Right lung (tissue), 5 donors: ENCODE data around the gene EIF2AK2. TPM values are rescaled to one million over a fixed set of nuclear protein-coding genes. Genes with fewer than 3 reads are reported as not detected.

Source experiments
- DNase-seq, 2 donors: peaks; one replicate each; pipeline ENCODE4 v3.0.0-alpha.2; 2013
- polyA plus RNA-seq, 5 donors: library from polyadenylated mRNA; unstranded; fragments of 120-200 nt; gene quantifications; one replicate each; pipeline versions ENCODE4 v1.2.1 to v1.2.3, GENCODE V29; 2013; ENCODE audit warnings: inconsistent platforms in 1 of 5, low replicate concordance in 1 of 5; ENCODE audit not compliant: insufficient read length in 5 of 5, insufficient read depth in 1 of 5

The EIF2AK2 gene
- polyA plus RNA-seq, 5 donors = 23.0 to 38.3 (median 35.9) TPM

DNA sequence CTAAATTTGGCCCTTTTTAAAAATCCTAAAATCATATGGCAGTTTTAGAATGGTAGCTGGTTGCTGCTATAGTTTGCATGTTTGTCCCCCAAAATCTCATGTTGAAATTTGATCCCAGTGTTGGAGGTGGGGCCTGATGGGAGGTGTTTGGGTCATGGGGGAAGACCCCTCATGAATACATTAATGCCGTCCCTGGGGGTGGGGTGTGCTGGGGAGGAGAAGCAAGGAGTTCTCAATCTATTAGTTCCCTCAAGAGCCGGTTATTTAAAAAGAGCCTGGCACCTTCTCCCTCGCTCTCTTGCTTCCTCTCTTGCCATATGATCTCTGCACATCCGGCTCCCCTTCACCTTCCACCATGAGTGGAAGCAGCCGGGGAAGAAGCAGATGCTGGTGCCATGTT lies 51.6 kb downstream of the EIF2AK2 start:
- no peak for DNase-seq

- no peak for DNase-seq
Measured at GRCh38 chr2:37104178-37104577, 52.6 kb downstream of the EIF2AK2 start.

DNA sequence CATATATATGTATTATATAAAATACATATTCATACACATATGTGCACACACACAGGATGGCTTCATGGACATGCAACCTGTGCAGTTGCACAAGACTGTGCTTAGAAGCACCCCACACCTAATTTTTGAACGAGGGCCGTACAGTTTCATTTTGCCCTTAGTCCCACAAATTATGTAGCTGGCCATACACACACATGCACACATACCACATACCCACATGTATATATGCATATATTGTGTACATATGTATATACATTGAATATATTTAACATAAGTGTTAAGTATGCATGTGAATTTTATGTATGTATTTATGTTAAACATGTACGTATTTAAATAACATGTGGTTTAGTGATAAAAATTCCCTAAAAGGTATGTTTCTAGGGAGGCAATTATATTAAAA lies 54.2 kb downstream of the EIF2AK2 start:
- no peak for DNase-seq

GRCh38 chr2:37100054-37100453 lies 56.7 kb downstream of the EIF2AK2 start:
- DNase-seq = no peak

DNA sequence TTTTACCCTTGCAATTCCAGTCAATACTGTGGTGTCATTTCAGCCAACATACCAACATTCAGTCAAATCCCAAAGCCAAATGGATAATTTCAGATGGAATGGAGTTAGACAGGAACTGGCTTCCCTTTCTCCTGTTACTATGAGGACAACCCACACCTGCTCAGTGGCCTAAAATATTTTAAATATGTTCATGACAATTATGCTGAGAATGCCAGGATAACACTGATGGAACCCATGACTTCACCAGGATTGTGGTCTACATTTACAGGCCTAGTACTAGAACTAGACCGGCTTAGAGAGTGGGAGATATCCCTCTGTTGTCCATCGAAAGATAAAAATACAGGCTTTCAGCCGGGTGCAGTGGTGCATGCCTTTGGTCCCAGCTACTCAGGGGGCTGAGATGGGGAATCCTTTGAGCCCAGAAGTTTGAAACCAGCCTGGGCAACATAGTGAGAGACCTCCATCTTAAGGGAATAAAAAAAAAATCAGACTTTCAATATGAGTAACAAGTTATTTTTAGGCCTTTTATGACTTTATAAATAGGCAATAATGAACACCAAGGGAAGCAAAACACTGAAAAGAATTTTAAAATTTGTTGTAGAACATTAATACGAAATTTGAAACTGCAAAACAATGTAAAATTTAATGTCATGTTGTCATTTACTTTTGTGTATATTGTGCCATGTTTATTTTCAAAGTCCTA lies 58.2 kb downstream of the EIF2AK2 start:
- DNase-seq = no peak

DNA sequence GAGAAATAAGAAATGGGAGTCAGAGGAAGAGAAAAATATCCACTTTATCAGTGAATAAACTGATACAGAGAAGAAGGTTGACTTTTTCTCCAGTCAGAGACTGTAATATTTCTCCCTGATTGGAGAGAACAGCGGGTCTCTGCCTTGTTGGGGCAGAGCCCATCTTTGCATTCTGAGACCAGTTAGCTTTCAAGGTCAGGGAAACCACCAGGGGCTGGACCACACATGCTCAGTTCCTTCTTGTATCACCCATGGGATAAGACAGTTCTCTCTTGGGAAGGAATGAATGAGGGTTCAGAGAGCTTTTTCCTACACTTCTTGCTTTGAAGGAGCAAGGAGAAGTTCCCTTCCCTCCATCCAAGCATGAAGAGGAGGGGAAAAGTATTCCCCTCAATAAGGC lies 60.2 kb downstream of the EIF2AK2 start:
- DNase-seq = no peak

DNA sequence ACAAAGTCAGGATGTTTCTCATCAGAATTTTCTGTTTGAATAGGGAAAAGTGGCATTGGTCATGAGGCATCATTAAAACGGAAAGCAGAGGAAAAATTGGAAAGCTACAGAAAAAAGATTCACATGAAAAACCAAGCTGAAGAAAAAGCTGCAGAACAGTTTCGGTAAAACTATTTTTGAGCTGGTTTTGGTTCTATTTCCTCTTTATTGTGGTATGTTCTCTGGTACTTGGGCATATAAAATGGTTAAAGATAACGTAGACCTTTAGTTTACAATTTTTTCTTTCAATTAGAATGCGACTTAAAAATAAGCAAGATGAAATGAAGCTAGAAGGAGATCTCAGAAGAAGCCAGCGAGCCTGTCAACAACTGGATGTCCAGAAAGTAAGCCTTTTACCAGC lies 64.9 kb downstream of the EIF2AK2 start:
- no peak for DNase-seq

GRCh38 chr2:37090019-37090477 lies 66.7 kb downstream of the EIF2AK2 start:
- DNase-seq = no peak

- DNase-seq = no peak
Measured at GRCh38 chr2:37085731-37086147, 71.0 kb downstream of the EIF2AK2 start.

DNA sequence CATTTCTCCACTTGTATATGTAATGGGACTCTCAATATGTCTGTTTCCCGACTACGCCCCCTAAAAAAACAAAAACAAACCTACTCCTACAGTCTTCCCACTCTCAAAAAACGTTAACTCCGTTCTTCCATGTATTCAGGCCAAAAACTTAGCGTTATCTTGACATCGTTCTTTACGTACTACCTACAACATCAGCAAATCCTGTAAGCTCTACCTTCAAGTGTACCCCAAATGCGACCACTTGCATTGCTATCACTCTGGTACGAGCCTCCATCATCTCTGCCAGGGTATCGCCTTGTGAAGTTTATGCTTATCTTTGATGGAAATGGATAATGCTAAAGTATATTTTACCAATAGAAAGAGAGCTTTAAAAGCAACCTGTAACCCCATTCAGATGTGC lies 72.0 kb downstream of the EIF2AK2 start:
- no peak for DNase-seq

DNA sequence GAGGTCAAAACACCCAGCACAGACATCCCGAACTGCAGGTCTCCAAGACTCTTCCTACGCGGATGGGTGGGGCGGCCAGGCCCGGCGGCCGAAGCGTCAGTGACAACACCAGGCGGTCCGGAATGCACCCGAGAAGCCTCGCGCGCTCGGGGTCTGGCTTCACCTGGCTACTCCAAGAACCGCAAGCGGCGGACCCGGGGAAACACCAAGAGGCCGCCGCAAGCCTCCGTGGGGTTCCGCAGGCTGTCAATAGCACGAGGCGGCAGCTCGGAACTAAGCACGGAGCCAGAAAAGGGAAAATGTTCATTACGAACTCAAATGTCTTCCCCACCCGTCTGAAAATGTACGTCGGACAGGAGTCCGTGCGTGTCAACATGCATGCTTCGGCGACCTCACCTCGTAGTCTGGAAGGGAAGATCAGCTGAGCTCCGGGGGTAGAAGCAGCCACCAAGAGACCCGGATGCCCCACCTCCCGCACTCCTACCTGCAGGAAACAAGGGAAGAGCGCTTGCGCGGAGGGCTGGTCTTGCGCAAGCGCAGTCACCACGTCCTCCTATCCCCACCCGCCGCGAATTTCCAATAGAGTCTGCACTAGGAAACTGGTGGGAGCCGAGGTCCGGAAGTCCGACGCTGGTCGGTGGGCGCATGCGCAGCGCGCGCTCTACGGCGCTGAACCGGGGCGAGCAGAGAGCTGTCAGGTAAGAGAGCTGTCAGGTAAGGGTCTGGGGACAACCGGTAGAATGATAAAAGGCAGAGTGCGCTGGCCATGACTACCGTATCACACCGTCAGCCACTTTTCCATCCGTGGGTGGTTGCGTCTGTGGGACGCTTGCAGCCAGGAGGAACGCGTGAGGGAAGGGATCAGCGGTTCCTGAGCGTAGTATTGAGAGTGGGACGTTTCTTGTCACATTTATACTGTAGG lies 72.6 kb downstream of the EIF2AK2 start, which contains the start of the genes GPATCH11 and HEATR5B:
TSS of gene GPATCH11 (plus strand) at position 646 of the 922 bp plus-strand sequence. CDS start 3,864 bp downstream, outside the sequence.
TSS of gene HEATR5B (minus strand) at position 500 of the 922 bp plus-strand sequence. CDS start 958 bp downstream, outside the sequence.
- peak; percentile 96 to 97 for DNase-seq

GRCh38 chr2:37080689-37081088 lies 76.1 kb downstream of the EIF2AK2 start:
- DNase-seq = no peak

GRCh38 chr2:37080266-37080665 lies 76.5 kb downstream of the EIF2AK2 start:
- DNase-seq = no peak

DNA sequence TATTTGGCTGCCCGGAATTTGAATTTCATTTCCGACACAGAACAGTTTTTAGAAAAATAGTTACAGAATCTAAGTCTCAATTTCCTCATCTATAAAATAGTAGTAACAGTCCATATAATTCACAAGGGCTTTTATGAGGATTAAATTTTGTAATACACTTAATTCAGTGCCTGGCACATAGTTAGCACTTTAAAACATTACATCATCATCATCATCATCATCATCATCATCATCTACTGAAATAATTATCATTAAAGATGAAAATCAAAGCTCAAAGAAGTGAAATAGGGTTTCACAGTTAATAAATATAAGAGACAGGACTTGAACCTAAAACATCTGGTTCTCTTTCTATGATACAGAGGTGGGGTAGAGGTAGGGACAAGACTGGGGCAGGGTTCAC lies 85.8 kb downstream of the EIF2AK2 start:
- no peak for DNase-seq

- DNase-seq = no peak
Measured at GRCh38 chr2:37068686-37069085, 88.1 kb downstream of the EIF2AK2 start.

GRCh38 chr2:37061776-37062175 lies 95.0 kb downstream of the EIF2AK2 start:
- DNase-seq = no peak

GRCh38 chr2:37061013-37061711 lies 95.6 kb downstream of the EIF2AK2 start:
- no peak for DNase-seq

GRCh38 chr2:37060446-37060845 lies 96.3 kb downstream of the EIF2AK2 start:
- no peak for DNase-seq

GRCh38 chr2:37059841-37060240 lies 96.9 kb downstream of the EIF2AK2 start:
- DNase-seq = no peak

DNA sequence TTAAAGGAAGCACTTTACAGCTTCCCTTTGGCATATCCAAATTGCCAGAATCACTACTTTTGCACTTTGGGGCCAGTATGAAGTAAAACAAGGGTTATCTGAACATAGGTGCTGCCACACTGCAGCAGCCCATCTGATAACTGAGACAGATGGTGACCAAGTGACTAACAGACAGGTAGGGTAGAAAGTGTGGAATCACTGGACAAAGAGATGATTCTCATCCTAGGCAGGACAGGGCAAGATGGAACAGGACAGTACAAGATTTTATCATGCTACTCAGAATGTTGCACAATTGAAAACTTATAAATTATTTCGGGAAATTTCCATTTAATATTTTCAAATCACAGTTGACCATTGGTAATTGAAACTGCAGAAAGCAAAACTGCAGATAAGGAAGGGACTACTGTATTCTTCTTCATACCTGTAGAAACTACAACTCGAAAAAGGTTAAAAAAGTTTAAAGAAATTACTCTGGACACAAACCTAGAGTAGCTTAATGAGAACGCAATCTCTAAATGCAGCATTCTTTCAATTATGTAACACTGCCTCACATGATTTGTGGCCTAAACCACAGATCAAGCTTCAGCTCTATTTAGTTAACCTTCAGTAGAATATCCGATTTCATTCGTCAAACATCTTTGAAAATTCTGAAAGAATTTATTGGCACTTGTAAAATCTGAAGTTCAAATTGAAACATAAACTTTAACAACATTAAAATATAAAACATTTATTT lies 104.0 kb downstream of the EIF2AK2 start:
- no peak for DNase-seq
